Measurements from ENCODE around the gene MRTO4.
A peak's percentile ranks its signal among the peaks of the same experiment; 100 is the strongest.
"Not testable (repeated sequence)": the region's sequence is repeated elsewhere in the genome, so short reads cannot be mapped to it uniquely, and the experiment has no call there.

Gene MRTO4

GRCh38 chr1:19251305-19252196 lies at the start of gene MRTO4, which contains the start of gene EMC1:
TSS of gene MRTO4 (plus strand) at chr1:19251805. CDS start at chr1:19251836, 31 bp downstream.
TSS of gene EMC1 (minus strand) at chr1:19251524. CDS start at chr1:19251509, 15 bp downstream.
- peak; percentile 88 for DNase-seq (ENCODE audit: low read depth)

- no peak for DNase-seq (ENCODE audit: low read depth)
These were observed 49.2 kb upstream of the MRTO4 start for GRCh38 chr1:19202396-19202795.

- no peak for DNase-seq (ENCODE audit: low read depth)
These were observed 48.2 kb upstream of the MRTO4 start for GRCh38 chr1:19203440-19203839.

GRCh38 chr1:19204446-19205266 lies 46.9 kb upstream of the MRTO4 start:
- DNase-seq (ENCODE audit: low read depth), result no peak

GRCh38 chr1:19205403-19205802 lies 46.2 kb upstream of the MRTO4 start:
- DNase-seq (ENCODE audit: low read depth), result no peak

- DNase-seq (ENCODE audit: low read depth), result no peak
These were observed 45.8 kb upstream of the MRTO4 start for GRCh38 chr1:19205845-19206244.

GRCh38 chr1:19206947-19207346 lies 44.7 kb upstream of the MRTO4 start:
- DNase-seq (ENCODE audit: low read depth), result no peak

- DNase-seq (ENCODE audit: low read depth), result no peak
These were observed 42.7 kb upstream of the MRTO4 start for GRCh38 chr1:19208710-19209438.

- peak; percentile 63 for DNase-seq (ENCODE audit: low read depth)
These were observed 42.1 kb upstream of the MRTO4 start for GRCh38 chr1:19209439-19209989.

- DNase-seq (ENCODE audit: low read depth), result peak; percentile 98
These were observed 41.4 kb upstream of the MRTO4 start, which contains the start of gene UBR4 for GRCh38 chr1:19209990-19210771. TSS of gene UBR4 (minus strand) at chr1:19210266. CDS start at chr1:19210248, 18 bp downstream.

- no peak for DNase-seq (ENCODE audit: low read depth)
These were observed 40.6 kb upstream of the MRTO4 start for GRCh38 chr1:19210772-19211549.

- no peak for DNase-seq (ENCODE audit: low read depth)
These were observed 39.4 kb upstream of the MRTO4 start for GRCh38 chr1:19212167-19212566.

- no peak for DNase-seq (ENCODE audit: low read depth)
These were observed 38.0 kb upstream of the MRTO4 start for GRCh38 chr1:19213580-19213979.

- DNase-seq (ENCODE audit: low read depth), result not testable (repeated sequence)
These were observed 35.0 kb upstream of the MRTO4 start for GRCh38 chr1:19216585-19216984.

- no peak for DNase-seq (ENCODE audit: low read depth)
These were observed 32.2 kb upstream of the MRTO4 start for GRCh38 chr1:19219451-19219850.

- DNase-seq (ENCODE audit: low read depth), result no peak
These were observed 31.3 kb upstream of the MRTO4 start for GRCh38 chr1:19220080-19220846.

GRCh38 chr1:19220991-19221390 lies 30.6 kb upstream of the MRTO4 start:
- no peak for DNase-seq (ENCODE audit: low read depth)

- DNase-seq (ENCODE audit: low read depth), result no peak
These were observed 29.0 kb upstream of the MRTO4 start for GRCh38 chr1:19222573-19222972.

All from activated T-cell treated with anti-CD3 and anti-CD28 coated beads for 24 hours (primary cell).